Loucy (cell line): ENCODE measurements around the gene BAX.

Experiments used
- EZH2phosphoT487 ChIP-seq: fragments of 200-600 bp; IDR thresholded peaks from 2 replicates; pipeline ENCODE4 v1.6.1; 2018; ENCODE audit warnings: antibody characterized with exemption, mild to moderate bottlenecking, moderate library complexity, borderline replicate concordance
- TF ChIP-seq, protein P1 (sequence below): fragments of 200-600 bp; sonication (generic); conservative IDR thresholded peaks from 2 replicates; pipeline ENCODE4 v1.5.1; 2014; ENCODE audit warnings: mild to moderate bottlenecking, antibody characterized with exemption, low read length

GRCh38 chr19:48963371-48964204, 8.9 kb downstream of the BAX start:
- TF ChIP-seq, protein P1, sequence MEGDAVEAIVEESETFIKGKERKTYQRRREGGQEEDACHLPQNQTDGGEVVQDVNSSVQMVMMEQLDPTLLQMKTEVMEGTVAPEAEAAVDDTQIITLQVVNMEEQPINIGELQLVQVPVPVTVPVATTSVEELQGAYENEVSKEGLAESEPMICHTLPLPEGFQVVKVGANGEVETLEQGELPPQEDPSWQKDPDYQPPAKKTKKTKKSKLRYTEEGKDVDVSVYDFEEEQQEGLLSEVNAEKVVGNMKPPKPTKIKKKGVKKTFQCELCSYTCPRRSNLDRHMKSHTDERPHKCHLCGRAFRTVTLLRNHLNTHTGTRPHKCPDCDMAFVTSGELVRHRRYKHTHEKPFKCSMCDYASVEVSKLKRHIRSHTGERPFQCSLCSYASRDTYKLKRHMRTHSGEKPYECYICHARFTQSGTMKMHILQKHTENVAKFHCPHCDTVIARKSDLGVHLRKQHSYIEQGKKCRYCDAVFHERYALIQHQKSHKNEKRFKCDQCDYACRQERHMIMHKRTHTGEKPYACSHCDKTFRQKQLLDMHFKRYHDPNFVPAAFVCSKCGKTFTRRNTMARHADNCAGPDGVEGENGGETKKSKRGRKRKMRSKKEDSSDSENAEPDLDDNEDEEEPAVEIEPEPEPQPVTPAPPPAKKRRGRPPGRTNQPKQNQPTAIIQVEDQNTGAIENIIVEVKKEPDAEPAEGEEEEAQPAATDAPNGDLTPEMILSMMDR = no peak
- no peak for TF ChIP-seq EZH2phosphoT487
